Inflammatory macrophage (primary cell): ENCODE results near the gene DNAJC13.
"Not testable (repeated sequence)": the region's sequence is repeated elsewhere in the genome, so short reads cannot be mapped to it uniquely, and the experiment has no call there.

Experiments
- DNase-seq, 2 donors: peaks; one replicate each; pipeline ENCODE4 v3.0.0-alpha.2; 2020 to 2022

Gene DNAJC13

DNA sequence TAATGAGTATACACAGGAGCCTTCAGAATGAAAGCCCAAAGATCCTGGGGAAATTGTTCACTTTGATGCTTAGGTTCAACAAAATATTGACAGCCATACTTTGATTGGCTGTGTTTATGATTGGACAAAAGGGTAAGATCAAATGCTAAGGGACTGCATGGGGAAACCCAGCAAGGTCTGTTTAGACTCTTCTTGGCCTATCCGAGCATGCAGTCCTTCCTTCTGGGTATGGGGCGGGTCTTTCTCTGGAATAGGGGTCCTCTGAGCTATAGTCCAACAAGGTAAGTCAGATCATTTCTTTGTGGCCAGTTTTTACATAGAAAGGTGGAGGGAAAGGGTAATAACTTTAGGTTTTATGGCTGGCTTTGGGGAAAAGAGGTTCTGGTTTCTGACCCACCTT lies 126.8 kb downstream of the DNAJC13 start:
- no peak for DNase-seq

DNA sequence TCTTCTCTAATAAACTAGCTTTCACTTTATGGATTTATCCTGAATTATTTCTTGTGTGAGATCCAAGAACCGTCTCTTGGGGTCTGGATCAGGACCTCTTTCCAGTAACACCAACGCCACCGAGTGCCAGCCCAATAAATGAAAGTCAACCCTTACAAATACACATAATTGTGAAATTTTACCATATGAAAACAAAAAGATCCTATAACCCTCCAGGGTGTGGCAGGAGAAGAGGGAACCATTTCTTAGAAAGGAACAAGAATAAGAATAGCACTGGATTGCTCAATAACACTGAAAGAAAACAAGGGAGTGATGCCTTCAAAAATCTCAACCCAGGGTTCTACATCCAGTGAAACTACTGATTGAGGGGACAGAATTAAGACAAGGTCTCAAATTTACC lies 128.2 kb downstream of the DNAJC13 start:
- peak; percentile 56 to 87 for DNase-seq

GRCh38 chr3:132549169-132549568 lies 131.9 kb downstream of the DNAJC13 start:
- DNase-seq: no peak

- DNase-seq: no peak
These were observed 132.7 kb downstream of the DNAJC13 start for GRCh38 chr3:132549890-132550578.

DNA sequence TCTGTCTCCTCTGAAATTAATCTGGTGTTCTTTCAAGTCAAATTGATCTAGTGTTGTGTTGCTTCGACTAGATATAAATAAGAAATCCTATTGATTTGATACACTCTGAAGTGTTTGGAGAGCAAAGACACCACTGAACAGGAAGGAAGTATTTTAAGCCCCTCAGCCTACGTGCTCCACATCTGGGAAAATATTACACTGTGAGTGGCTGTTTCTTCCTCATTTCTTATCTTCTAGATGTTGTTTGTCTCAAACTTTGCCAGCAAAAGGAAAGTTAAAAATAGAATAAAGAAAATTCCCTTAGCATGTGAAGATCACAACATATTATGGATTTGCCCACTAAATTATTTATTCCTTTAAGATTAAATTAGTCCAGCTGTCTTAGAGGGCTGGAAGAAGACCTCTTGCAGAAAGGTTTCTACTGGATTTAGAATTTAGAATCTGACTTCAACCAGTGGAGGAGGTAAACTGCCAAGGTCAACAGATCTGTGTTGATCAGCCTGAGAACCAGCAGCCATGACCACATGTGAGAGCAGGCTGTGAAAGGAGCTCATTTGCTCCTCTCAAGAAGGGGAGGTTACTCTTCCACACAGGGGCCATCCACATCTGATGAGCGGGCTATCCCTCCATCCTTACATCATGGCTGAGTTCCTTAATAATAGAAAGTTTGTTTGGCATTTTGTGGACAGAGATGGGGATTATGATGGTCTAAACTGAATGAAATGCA lies 133.4 kb downstream of the DNAJC13 start:
- peak; percentile 25 to 28 for DNase-seq

GRCh38 chr3:132553826-132554225 lies 136.5 kb downstream of the DNAJC13 start:
- DNase-seq: no peak

GRCh38 chr3:132554437-132554836 lies 137.1 kb downstream of the DNAJC13 start:
- DNase-seq: no peak

GRCh38 chr3:132555306-132556035 lies 138.2 kb downstream of the DNAJC13 start:
- DNase-seq: no peak

GRCh38 chr3:132556036-132556386 lies 138.7 kb downstream of the DNAJC13 start:
- not testable (repeated sequence) for DNase-seq

DNA sequence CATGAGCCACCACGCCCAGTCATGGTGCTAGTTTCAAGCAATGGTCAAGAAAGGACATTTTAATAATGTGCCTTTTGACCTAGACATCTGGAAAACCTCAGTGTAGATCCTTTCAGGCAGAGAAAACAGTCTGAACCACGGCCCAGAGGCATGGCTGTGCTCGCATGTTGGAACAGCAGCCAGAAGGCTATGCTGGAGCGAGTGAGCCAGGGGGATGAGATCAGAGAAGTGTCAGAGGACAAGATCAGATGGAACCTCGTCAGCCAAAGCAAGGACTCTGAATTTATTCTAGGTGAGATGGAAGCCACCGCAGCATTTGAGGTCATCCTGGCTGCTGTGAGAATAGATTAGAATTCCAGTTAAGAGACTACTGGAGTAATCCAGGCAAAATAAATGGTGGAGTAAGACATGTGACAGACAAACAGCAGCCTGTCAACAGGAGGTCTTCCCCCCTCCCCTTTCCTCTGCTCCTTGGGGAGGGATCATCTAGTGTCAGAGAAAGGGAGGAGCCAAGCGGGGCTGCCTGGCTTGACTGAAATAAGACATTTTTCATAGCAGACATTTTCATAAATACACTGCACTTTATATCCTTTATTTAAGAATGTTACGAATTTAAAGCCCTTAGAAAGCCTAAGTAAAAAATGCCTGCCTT lies 139.3 kb downstream of the DNAJC13 start:
- DNase-seq: no peak

DNA sequence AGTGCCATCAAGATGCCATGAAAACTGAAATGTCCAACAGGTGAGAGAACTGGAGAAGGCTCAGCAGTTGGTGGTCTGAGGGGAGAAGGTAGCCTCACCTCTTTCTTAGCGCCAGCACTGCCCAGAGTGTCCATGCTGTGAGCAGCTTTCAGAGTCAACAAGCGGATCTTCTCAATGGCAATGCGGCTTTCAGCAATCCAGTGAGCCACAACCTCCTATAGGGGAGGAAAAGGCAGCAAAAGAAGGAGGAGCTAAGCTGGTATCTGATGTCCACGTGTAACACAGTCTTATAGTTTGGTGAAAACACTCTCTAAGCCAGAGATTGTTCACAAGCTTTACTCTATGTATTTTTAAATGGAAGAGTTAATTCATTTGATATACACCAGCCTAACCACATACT lies 143.7 kb downstream of the DNAJC13 start:
- DNase-seq: no peak

DNA sequence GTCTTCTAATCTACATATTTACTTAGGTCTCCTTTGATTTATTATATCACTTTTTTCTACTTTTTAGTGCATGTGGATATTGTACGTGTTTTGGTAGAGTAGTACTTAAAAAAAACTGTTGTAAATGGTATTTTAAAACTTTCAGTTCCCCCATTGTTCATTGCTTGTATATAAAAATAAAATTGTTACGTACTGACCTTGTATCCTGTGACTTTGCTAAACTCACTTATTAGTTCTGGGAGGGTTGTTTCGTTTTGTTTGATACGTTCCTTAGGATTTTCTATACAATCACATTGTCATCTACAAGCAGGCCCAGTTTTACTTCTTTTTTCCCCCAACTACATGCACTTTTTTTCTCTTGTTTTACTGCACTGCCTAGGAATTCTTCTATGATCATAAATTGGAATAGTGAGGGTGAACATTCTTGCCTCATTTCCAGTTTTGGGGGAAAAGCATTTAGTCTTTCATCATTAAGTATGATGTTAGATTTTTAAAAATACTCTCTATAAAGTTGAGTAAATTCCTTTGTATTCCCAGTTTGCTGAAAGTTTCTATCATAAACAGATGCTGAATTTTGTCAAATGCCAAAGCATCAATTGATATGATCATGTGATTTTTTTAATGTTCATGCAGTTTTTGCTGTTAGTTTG lies 146.2 kb downstream of the DNAJC13 start:
- peak in 1 of 2 donors; percentile 11 for DNase-seq

GRCh38 chr3:132564070-132564465 lies 146.8 kb downstream of the DNAJC13 start:
- DNase-seq: no peak

- DNase-seq: no peak
These were observed 151.1 kb downstream of the DNAJC13 start for GRCh38 chr3:132568422-132568821.

DNA sequence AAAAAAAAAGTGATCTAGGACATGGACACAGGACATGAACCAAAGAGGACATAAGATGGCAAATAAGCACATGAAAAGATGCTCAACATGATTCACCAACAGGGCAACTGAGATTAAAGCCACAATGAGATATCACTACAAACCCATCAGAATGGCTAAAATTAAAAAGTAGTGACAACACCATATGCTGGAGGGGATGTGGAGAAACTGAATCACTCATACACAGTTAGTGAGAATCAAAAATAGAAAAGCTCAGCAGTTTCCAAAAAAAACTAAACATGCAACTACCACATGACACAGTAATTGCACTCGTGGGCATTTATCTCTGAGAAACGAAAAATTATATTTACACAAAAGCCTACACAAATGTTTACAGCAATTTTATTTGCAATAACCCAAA lies 151.9 kb downstream of the DNAJC13 start:
- no peak for DNase-seq

GRCh38 chr3:132569580-132569979 lies 152.3 kb downstream of the DNAJC13 start:
- DNase-seq: no peak

DNA sequence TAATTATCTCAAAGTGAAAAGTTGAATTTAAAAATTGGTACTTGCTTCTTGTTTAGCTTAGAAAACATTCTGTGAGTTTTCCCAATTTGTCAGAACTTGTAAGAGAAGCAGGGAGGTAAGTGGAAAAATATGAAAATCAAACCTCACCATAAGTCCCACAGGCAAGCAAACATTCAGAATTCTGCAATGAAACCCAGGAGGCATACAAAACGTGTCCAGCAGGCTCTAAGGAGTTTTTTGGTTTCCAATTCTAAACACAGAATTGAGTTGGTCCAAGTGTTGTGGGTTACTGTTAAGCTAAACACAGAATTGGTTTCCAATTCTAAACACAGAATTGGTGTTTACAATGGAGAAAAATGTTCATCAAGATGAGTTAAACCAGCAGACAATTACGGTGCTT lies 152.7 kb downstream of the DNAJC13 start:
- no peak for DNase-seq

GRCh38 chr3:132573797-132574211 lies 156.5 kb downstream of the DNAJC13 start:
- no peak for DNase-seq

GRCh38 chr3:132587401-132587800 lies 170.1 kb downstream of the DNAJC13 start:
- DNase-seq: no peak
